Ramos (cell line): Measurements from ENCODE around the gene AMOTL1.

ENCODE experiments used
- in situ Hi-C: fragments of 300-500 bp; cut with MboI; formaldehyde crosslinking; loops from one replicate; pipeline ENCODE4 v1.14.3; 2022; ENCODE audit warnings: low sequenced_read_pairs; ENCODE audit not compliant: unreplicated experiment

The AMOTL1 gene

GRCh38 chr11:94814272-94814976, 46.3 kb downstream of the AMOTL1 start:
- in situ Hi-C loops: no loop called here

DNA sequence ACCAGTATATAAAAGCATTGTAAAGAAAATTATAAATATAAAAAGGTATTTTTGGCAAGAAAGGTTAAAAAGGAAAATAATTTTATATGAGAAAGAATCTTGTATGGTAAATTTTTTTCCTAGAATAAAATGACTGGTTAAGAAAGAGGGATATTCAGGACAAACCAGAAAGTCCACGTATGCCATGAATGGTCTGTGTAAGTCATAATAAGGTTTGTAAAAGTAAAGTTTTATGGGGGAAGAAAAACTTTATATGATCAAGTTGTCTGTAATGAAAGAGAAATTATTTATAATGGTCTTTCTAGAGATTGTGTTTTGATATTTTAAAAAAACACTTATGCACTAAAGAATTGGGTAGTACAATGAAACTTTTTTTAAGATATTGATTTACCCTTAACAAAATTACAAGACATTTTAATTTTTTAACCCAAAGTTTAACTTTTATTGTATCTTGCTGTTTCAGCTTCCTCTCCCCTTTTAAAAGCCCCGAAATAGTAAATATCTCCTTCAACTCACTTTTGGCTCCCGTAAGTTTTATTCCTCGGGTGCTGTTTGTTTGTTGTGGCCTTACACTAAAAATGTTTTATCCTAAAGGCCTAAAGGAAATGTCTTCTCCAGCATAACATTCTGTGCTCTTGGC, 47.7 kb downstream of the AMOTL1 start:
- in situ Hi-C loops: no loop called here

DNA sequence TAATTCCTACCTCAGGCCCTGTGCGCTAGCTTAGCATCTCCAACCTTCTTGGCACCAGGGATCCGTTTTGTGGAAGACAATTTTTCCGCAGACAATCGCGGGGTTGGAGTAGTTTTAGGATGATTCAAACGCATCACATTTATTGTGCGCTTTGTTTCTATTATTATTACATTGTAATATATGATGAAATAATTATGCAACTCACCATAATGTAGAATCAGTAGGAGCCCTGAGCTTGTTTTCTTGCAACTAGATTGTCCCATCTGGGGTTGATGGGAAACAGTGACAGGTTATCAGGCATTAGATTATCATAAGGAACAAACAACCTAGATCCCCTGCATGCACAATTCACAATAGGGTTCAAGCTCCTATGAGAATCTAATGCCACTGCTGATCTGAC, 52.3 kb downstream of the AMOTL1 start:
- in situ Hi-C loops: no loop called here

DNA sequence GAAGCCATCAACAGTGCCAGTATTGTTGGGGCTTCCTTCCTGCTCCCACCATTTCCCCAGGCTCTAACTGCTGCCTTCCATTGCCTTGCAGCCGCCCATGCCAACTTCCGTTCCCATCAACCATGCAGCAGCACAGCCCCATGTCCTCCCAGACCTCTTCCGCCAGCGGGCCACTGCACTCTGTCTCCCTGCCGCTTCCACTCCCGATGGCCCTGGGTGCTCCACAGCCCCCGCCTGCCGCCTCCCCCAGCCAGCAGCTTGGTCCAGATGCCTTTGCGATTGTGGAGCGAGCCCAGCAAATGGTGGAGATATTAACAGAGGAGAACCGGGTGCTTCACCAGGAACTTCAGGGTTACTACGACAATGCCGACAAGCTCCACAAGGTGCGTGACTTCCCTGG, 53.3 kb downstream of the AMOTL1 start:
- in situ Hi-C loops: no loop called here

GRCh38 chr11:94822080-94822479, 53.9 kb downstream of the AMOTL1 start:
- in situ Hi-C loops: no loop called here

DNA sequence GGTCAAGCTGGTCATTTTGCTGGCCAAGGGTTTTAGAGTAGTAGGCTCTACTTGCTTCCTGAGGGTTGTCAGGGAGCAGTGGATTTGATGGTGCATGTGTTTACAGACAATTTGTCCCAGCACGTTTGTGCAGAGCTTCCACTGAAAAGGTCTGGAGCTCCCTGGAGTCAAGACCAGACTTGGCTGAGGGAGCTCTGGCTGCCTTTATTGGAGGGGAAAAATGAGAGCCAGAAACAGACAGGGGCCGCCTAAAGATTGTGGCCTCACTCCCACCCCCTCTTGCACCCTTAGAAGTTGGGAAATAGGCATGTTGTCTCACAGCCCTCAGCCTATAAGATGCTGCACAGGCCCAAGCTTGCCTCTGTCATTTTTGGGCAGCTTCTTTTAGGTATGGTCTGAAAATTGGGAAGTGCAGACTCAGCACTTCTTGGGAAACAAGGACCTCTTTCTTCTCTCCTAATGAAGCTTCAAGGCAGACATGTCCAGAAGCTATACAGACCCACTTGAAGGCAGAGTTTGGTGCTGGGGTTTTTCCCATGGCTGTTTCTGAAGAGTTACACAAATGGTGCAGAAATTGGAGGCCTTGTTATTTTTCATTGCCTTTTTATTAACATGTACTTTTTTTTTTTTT, 55.1 kb downstream of the AMOTL1 start:
- in situ Hi-C loops: no loop called here

- in situ Hi-C loops: no loop called here
Measured at GRCh38 chr11:94825031-94825430, 56.9 kb downstream of the AMOTL1 start.

DNA sequence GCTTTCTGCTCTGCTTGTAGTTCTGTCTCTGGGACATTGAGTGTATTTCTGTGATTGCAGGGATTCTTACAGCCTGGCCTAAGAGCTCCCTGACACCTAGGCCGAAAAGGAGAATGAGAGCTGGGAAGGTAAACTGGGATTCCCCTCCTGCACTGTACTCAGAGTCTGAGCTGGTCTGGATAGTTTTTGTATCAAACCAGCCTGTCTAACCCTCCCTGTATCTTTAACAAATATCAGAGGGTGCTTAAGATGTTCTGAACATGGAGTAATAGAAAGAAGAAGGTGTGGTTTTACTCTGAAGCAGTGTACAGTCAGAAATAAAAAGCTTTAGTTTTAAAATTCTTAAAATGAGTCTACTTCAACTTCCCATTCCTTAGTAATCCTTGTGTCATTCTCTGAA, 57.3 kb downstream of the AMOTL1 start:
- in situ Hi-C loops: no loop called here

DNA sequence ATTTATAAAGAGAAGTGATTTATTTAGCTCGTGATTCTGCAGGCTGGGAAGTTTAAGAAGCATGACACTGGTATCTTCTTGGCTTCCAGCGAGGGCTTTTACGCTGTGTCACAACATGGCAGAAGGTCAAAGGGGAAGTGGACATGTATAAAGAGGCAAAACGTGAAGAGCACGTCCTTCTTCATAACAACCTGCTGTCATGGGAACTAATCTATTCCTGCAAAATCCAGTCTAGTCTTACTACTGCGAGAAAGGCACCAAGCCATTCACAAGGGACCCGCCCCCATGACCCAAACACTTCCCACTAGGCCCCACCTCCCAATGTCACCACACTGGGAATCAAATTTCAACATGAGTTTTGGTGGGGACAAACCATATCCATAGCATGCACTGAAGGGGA, 58.3 kb downstream of the AMOTL1 start:
- in situ Hi-C loops: no loop called here

- in situ Hi-C loops: no loop called here
Measured at GRCh38 chr11:94828088-94828487, 59.9 kb downstream of the AMOTL1 start.

DNA sequence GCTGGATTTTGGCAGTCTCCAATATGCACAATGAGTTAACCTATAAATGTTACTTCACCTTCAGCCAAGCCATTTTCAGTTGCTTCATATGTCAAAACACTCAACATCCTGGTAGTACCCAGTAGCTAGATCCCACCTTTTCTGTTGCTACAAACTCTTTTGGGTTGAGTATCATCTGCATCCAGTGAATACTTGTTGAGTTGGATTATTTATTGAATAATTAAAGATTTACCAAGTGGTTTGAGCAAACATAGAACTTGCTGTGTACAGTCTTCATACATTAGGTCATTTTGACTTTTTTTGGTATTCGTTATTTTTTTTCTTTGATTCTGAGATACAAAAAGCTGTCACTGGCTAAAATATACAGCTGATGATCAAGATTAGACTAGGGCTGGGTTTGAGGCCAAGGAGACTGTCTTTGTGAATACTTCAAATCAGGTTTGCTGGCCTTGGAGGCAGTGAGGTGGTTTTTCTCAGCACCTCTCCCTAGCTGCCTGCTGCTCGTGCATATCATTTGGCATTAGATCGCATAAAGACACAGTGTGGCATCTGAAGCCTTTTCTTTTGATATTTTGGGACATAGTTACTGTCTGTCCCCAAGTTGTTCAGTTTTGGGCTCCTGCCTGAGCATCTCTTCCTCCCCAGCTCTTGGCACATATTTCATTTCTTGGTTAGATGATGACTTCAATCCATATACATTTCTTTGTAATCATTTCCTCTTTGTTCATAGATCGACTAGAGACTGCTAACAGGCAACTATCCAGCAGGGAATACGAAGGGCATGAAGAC, 62.8 kb downstream of the AMOTL1 start:
- in situ Hi-C loops: no loop called here

DNA sequence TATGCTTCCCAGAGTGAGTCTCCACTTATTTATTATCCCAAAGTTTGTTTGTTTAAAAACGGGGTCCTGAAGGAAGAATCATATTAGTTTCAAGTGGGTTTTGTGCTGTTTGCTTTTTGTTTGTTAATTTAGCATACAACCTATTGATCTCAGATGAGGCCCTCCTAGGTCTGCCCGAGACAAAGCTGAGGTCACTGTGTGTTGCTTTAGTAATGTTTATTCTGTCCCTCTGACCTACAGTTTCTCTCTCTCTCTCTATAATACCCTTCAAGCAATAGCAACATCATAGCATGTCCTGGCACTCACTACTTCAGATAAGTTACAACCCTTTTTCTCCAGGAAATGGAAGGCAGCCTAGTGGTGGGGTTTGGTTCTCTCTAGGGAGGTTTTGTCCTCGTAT, 63.4 kb downstream of the AMOTL1 start:
- in situ Hi-C loops: no loop called here

- in situ Hi-C loops: no loop called here
Measured at GRCh38 chr11:94832604-94833235, 64.6 kb downstream of the AMOTL1 start.

- in situ Hi-C loops: no loop called here
Measured at GRCh38 chr11:94834911-94835593, 66.9 kb downstream of the AMOTL1 start.

- in situ Hi-C loops: no loop called here
Measured at GRCh38 chr11:94835594-94835927, 67.4 kb downstream of the AMOTL1 start.

DNA sequence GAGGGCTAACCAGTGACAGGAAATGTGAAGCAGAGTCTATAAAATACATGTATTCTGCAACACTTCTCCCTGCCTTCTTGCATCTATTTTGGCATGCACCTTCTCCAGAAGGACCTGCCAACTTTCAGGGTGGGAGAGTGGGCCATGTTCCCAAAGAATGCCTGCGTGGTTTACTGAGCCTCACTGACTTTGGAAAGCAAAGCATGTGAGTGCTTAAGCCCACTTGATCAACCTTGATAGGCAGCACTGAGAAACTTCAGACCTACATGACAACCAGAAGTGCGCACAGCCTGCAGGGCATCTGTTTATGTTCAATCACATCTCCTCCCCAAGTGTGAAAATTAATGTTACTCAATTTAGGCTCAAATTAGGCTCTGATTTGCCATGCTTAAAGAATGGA, 69.2 kb downstream of the AMOTL1 start:
- in situ Hi-C loops: no loop called here

- in situ Hi-C loops: no loop called here
Measured at GRCh38 chr11:94838027-94838731, 70.0 kb downstream of the AMOTL1 start.

DNA sequence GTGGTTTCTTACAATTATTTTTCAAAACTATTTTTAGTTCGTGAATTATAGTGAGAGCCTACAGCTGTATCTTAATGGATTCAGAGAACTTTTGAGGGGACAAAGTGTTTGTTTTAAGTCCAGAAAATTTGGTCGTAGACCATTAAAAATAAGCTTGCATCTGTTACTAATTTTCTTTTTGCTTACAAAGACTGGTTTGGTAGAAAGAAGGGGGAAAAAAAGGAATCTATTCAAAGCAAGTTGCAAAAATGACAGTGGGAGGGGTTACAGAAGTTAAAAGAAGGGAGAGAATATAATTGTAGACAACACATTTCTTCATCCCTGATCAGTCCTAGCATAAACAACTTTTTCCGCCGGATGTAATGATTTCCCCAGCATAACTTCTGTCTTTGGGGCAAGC, 72.1 kb downstream of the AMOTL1 start:
- in situ Hi-C loops: no loop called here

GRCh38 chr11:94844031-94844430, 75.9 kb downstream of the AMOTL1 start:
- in situ Hi-C loops: no loop called here
